ENCODE results near the gene FAM171A2.
A peak's percentile ranks its signal among the peaks of the same experiment; 100 is the strongest.
"Not testable (repeated sequence)": the region's sequence is repeated elsewhere in the genome, so short reads cannot be mapped to it uniquely, and the experiment has no call there.

Gene FAM171A2

GRCh38 chr17:44363613-44364159 is at the start of gene FAM171A2:
Gene FAM171A2 (minus strand): TSS chr17:44363853. CDS start chr17:44363714, 139 bp downstream.
- peak; percentile 51 to 57 for DNase-seq (ENCODE audit: low read depth in 2 of 2)

- DNase-seq (ENCODE audit: low read depth in 2 of 2) = no peak
Observed at GRCh38 chr17:44409309-44410028, 45.8 kb upstream of the FAM171A2 start.

GRCh38 chr17:44408786-44409185 is 45.1 kb upstream of the FAM171A2 start:
- DNase-seq (ENCODE audit: low read depth in 2 of 2) = no peak

- DNase-seq (ENCODE audit: low read depth in 2 of 2) = no peak
Observed at GRCh38 chr17:44402564-44403172, 39.0 kb upstream of the FAM171A2 start.

- DNase-seq (ENCODE audit: low read depth in 2 of 2) = no peak
Observed at GRCh38 chr17:44400226-44400847, 36.7 kb upstream of the FAM171A2 start.

GRCh38 chr17:44398692-44399691 is 35.3 kb upstream of the FAM171A2 start:
- DNase-seq (ENCODE audit: low read depth in 2 of 2) = no peak

- no peak for DNase-seq (ENCODE audit: low read depth in 2 of 2)
Observed at GRCh38 chr17:44397479-44398440, 34.1 kb upstream of the FAM171A2 start.

- DNase-seq (ENCODE audit: low read depth in 2 of 2) = no peak
Observed at GRCh38 chr17:44396946-44397345, 33.3 kb upstream of the FAM171A2 start.

GRCh38 chr17:44394833-44395232 is 31.2 kb upstream of the FAM171A2 start:
- no peak for DNase-seq (ENCODE audit: low read depth in 2 of 2)

GRCh38 chr17:44394112-44394511 is 30.5 kb upstream of the FAM171A2 start:
- DNase-seq (ENCODE audit: low read depth in 2 of 2) = not testable (repeated sequence)

- no peak for DNase-seq (ENCODE audit: low read depth in 2 of 2)
Observed at GRCh38 chr17:44390250-44390870, 26.7 kb upstream of the FAM171A2 start.

GRCh38 chr17:44389723-44390202 is 26.1 kb upstream of the FAM171A2 start:
- DNase-seq (ENCODE audit: low read depth in 2 of 2) = no peak

- DNase-seq (ENCODE audit: low read depth in 2 of 2) = no peak
Observed at GRCh38 chr17:44389281-44389680, 25.6 kb upstream of the FAM171A2 start, which contains the start of gene ITGA2B. Gene ITGA2B (minus strand): TSS chr17:44389649. CDS start chr17:44389473, 176 bp downstream.

- DNase-seq (ENCODE audit: low read depth in 2 of 2) = no peak
Observed at GRCh38 chr17:44387804-44388203, 24.2 kb upstream of the FAM171A2 start.

- DNase-seq (ENCODE audit: low read depth in 2 of 2) = no peak
Observed at GRCh38 chr17:44386182-44386525, 22.5 kb upstream of the FAM171A2 start.

- peak; percentile 69 to 81 for DNase-seq (ENCODE audit: low read depth in 2 of 2)
Observed at GRCh38 chr17:44385287-44386181, 21.9 kb upstream of the FAM171A2 start.

GRCh38 chr17:44384823-44385286 is 21.2 kb upstream of the FAM171A2 start:
- no peak for DNase-seq (ENCODE audit: low read depth in 2 of 2)

GRCh38 chr17:44384281-44384822 is 20.7 kb upstream of the FAM171A2 start:
- DNase-seq (ENCODE audit: low read depth in 2 of 2) = no peak
